NCI-H1048 (cell line): ENCODE measurements around the gene ZNF563.
"Not testable (repeated sequence)": the region's sequence is repeated elsewhere in the genome, so short reads cannot be mapped to it uniquely, and the experiment has no call there.

ENCODE experiments used
- DNase-seq: peaks from one replicate; lab custom pipeline; 2025; lab: John Stamatoyannopoulos, UW

ZNF563 gene

DNA sequence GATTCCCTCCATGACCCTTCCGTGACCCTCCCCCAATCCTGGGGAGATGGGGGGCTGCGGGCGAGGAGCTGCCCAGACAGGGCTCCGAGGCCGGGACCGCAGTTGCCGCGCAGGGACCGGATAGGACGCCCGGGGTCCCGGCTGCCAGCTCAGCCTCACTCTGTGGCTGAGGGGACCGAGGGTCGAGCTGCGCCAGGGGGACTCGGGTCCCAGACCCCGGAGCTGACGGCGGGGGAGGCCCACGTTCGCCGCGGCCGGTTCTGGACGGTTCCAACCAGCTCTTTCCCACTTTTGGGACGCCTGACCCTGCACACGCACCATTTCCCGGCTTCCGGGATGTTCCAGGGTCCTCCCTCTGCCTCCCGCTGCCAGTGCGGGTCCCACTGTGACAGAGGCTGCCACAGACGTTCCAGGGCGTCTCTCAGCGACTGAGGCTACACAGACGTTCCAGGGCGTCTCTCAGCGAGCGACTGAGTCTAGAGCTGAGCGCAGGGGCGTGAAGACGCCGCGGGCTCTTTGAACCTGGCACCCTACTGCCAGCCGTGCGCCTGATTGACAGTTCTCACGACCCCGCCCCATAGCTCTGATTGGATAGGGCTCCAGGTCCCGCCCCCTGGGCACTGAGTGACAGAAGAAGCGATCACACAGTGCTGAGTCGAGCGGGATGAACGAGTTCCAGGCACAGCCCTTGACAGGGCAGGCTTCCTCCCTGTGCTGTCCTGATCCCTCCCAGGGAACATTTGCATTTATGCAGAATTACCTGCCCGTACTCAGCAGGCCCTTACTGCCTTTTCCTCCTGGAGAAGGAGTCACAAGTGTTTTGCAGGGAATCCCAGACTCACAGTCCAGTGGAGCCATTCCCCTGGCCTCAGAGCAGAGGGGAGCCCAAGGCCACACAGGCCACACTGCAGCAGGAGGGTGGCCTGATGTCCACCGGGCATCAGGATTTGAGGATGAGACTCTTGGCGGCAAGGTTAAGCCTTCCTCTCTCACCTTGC is at the start of gene ZNF563:
Gene ZNF563, minus strand, starts transcription at position 472 of the 998 bp plus-strand sequence. Its CDS starts 151 bp downstream, at position 321.
- DNase-seq: peak; percentile 95

DNA sequence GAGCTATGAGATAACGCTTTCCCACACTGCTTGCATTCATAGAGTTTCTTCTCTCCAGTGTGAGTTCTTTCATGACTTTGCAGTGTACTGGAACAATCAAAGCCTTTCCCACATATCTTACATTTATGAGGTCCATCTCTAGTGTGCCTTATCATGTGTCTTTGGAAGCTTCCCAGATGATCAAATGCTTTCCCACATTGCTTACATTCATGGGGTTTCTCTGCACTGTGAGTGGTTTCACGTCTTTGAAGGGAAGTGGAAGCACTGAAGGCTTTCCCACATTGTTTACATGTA is 47.0 kb upstream of the ZNF563 start:
- DNase-seq: no peak

DNA sequence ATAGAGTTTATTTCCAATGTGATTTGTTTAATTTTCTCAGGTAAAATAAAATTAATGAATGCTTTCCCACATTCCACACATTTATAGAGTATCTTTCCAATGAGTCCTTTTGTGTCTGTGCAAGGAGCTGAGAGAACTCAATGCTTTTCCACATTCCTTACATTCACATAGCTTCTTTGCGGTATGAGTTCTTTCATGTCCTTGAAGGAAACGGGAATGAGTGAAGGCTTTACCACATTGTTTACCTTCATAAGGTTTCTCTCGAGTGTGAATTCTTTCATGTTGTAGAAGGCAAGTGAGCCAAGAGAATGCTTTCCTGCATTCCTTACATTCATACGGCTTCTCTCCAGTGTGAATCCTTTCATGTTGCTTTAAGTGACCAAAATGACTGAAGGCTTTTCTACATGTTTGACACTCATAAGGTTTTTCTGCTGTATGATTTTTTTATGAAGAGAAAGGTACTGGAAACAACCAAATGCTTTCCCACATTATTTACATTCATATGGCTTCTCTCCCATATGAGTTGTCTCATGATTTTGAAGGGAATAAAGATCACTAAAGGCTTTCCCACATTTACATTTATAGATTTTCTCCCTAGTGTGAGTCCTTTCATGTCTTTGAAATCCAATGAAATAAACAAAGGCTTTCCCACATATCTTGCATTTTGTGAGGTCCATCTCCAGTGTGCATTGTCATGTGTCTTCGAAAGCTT is 46.5 kb upstream of the ZNF563 start:
- no peak for DNase-seq

DNA sequence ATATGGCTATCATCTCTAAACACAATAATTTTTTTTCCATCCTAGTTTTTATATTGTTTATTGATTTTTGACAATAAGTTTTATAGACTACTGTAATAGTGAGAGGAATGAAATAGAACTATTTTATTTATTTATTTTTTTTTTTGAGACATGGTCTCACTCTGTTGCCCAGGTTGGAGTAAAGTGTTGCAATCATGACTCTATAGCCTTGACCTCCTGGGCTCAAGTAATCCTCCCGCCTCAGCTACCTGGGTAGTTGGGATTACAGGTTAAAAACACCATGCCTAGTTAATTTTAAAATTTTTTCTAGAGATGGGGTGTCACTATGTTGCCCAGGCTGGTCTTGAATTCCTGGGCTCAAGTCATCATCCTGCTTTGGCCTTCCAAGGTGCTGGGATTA is 40.6 kb upstream of the ZNF563 start:
- no peak for DNase-seq

DNA sequence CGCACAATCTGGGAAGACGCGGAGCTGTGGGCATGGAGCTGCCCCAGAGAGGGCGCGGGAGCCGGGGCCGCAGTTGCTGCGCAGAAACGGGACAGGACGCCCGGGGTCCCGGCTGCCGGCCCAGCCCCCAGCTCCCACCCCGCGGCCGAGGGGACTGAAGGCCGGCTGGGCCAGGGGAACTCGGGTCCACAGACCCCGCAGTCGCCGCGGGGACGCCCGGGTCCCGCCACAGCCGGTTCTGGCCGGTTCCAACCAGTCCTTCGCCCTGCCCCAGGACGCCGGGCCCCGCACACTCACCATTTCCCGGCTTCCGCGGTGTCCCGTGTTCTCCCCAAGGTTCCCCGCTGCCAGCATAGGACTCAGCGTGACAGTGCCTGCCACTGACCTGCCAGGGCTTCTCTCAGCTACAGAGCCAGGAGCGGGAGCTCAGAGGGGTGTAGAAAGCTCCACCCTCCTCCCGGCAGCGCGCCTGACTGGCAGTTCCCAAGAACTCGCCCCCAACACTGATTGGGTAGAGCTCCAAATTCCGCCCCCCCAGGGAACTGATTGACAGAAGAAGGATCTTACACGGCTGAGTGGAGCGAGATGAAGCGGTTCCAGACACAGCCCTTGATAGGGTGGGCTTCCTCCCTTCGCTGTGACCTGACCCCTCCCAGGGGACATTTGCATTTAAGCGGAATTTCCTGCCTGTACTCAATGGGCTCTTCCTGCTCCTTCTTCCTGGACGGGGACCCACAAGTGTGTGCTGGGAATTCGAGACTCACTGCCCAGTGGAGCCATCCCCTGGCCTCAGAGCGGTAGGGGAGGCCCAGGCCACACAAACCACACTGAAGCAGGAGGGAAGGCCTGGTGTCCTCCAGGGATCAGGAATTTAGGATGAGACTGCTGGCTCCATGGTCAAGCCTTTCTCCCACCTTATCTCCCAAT is 32.1 kb upstream of the ZNF563 start, which contains the start of gene ZNF442:
Gene ZNF442, minus strand, starts transcription at position 448 of the 927 bp plus-strand sequence. CDS start 2,052 bp downstream, outside the sequence.
- DNase-seq: peak; percentile 91

DNA sequence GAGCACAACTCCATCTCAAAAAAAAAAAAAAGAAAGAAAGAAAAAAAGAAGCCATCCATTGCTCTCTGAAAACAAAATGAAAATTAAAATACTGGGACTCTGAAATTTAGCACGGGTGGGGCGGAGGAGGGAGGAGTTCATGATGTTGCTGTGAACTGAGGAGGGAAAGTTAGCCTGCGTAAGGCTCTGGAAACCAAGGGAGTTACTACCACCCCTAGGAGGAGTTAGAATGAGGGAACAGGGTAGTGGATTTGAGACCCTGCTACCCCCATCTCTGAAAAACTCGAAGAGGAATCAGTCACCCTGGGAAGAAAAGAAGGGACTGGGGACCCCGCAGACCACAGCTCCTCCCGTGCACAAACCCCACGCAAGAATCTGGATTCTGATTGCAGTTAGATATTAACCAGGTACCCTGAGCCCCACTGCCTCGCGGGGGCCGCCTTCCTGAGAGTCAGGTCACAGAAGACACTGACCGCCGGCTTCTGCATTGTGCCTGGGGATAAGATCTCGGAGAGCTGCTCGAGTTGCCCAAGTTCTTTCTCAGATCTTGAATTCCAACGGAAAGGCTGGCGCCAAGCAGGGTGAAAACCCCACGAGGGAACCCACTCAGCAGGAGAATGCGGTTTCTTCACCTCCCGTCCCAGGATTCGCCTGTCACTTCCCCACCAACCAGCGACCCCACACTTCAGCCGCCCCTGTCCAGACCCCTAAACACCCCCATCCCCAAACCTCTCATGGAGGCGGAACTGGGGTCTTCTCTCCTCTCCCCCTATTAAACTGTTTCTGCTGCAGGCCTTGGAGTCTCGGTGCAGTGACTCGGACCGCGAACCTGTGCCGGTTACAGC is 31.2 kb upstream of the ZNF563 start:
- no peak for DNase-seq

DNA sequence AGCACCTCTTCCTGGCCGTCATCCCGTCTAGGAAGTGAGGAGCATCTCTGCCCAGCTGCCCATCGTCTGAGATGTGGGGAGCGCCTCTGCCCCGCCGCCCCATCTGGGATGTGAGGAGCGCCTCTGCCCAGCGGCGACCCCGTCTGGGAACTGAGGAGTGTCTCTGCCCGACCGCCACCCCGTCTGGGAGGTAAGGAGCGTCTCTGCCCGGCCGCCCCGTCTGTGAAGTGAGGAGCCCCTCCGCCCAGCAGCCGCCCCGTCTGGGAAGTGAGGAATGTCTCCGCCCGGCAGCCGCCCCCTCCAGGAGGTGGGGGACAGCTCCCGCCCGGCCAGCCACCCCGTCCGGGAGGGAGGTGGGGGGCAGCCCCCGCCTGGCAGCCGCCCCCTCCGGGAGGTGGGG is 28.8 kb upstream of the ZNF563 start:
- DNase-seq: not testable (repeated sequence)

DNA sequence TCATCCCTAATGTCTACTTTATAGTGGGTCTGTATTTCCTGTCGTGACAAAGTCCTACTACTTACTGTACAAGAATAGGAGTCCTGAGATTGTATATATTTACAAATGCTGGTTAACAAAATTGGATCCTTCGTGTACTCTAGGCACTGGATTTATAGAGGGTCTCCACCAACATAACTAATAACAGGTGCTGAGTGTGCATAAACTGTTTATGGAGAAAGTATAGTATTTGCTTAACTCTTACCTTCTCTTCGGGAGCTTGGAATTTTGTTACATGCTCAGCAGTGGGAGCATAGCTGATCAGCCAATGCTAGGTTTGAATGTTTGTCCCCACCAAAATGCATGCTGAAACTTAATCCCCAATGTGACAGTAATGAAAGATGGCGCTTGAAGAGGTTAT is 19.9 kb upstream of the ZNF563 start:
- no peak for DNase-seq

DNA sequence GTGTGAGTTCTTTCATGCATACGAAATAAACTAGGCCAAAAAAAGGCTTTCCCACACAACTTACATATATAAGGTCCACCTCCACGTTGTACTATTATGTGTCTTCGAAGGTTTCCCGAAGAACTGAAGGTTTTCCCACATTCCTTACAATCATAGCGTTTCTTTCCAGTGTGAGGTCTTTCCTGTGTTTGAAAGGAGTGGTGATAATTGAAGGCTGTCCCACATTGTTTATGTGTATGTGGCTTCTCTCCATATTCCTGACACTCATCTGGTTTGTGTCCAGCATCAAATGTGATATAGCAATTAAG is 17.4 kb upstream of the ZNF563 start:
- no peak for DNase-seq

DNA sequence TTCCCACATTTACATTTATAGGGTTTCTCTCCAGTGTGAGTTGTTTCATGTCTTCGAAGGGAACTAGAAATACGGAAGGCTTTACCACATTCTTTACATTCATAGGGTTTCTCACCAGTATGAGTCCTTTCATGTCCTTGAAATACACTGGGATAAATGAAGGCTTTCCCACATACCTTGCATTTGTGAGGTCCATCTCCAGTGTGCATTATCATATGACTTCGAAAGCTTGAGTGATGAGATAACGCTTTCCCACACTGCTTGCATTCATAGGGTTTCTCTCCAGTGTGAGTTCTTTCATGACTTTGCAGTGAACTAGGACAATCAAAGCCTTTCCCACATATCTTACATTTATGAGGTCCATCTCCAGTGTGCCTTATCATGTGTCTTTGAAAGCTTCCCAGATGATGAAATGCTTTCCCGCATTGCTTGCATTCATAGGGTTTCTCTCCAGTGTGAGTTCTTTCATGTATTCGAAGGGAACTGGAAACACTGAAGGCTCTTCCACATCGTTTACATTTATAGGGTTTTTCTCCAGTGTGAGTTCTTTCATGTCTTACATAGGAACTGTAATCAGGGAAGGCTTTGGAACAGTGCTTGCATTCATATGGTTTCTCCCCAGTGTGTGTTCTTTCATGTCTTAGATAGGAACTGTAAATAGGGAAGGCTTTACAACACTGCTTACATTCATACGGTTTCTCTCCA is 16.9 kb upstream of the ZNF563 start:
- no peak for DNase-seq

DNA sequence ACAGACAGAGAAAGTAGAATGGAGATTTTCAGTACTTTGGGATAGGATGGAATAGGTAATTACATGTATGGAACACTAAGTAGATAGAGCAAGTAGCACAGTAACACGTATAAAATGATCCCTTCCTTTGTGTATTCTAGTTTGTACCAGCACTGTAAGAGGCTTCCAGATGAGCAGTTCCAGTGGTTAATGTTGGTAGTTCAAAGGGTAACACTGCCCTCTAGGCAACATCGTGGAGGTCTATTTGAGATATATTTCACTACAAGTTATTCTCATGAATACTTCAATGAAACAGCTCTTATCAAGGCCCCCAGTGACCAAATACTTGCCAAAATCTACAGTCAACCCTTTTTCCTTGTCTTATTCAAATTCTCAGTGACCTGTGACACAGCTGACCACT is 13.5 kb upstream of the ZNF563 start:
- DNase-seq: no peak

DNA sequence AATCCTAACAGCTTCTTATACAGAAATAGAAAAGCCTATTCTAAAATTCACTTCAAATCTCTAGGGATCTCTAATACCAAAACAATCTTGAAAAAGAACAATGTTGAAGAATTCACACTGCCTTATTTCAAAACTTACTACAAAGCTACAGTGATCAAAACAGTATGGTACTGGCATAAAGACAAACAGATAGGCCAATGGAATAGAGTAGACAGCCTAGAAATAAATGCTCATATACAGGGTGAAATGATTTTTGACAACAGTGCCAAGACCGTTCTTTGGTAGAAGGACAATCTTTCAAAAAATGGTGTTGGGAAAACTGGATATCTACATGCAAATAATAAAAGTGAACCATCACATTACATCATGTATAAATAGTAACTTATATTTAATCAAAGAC is 11.8 kb upstream of the ZNF563 start:
- no peak for DNase-seq

DNA sequence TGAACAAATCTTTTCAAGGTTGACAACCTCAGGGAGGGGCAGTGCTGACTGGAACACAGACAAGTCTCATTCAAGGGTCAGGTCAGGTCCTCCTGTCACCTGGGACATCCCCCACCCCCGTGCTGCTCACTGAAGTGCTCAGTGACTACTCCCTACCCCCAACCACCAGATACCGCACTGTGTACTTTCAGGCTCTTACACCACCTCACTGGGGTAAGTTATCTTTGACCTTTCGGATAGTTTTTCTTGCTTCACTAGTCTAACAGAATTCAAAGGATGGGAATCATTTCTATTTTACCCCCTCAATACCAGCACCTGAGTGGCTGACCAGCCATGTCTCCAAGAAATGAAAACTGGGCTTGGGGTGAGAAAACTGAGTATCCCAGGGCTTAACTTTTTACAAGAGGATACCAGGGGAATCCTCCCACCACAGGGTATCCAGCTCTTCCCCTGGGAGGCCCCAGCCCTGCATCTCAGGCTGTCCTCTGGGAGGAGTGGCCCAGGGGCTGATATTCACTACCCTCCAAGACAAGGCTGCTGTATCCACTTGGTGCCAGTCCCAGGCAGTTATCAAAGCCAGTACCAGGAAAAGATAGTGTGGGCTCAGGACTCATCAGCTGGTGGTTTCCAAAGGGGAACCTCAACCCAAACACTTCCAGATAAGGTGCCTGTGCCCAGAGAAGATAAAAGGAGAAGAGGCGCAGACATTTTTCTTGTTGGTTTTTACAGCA is 2.1 kb downstream of the ZNF563 start:
- no peak for DNase-seq

DNA sequence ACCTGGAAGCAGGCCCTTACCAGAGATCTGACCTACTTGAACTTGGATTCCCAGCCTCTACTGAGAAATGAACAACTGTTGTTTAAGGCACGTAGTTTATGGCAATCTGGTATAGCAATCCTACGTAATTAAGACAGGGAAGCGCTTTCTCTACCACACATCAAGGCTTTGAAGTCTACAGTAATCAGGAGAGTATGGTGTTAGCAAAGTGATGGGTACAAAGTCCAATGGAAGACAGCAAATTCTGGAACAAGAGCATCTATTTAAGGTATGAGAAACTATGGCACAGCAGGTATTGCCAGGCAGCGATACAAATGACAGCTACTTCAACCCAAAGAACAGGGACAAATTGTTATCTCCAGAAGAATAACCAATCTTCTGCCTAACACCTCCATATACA is 3.1 kb downstream of the ZNF563 start:
- no peak for DNase-seq

DNA sequence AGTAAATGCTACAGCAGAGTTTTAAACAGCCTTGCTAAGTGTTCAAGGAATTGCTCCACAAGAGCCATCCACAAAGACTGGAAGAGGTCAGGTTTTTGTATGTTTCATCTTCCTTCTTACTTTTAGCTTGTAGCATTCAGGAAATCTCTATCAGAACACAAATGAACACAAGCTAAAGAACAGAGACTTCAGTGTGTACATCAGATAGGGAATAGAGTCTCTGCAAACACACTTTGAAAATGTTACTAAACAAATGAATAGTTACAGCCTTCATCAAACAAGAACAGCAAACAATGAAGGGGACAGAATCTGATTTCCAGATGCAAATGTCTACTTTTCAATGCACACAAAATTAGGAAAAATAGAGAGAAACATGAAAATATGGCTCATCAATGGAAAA is 7.7 kb downstream of the ZNF563 start:
- DNase-seq: no peak

DNA sequence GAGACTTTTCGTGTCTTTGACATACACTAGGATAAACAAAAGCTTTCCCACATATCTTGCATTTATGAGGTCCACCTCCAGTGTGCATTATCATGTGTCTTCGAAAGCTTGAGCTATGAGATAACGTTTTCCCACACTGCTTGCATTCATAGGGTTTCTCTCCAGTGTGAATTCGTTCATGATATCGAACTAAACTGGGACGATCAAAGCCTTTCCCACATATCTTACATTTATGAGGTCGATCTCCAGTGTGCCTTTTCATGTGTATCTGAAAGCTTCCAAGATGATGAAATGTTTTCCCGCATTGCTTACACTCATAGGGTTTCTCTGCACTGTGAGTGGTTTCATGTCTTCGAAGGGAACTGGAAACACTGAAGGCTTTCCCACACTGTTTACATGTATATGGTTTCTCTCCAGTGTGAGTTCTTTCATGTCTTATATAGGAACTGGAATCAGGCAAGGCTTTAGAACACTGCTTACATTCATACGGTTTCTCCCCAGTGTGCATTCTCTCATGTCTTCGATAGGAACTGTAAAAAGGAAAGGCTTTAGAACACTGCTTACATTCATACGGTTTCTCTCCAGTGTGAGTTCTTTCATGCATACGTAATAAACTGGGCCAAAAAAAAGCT is 14.5 kb downstream of the ZNF563 start:
- DNase-seq: no peak

DNA sequence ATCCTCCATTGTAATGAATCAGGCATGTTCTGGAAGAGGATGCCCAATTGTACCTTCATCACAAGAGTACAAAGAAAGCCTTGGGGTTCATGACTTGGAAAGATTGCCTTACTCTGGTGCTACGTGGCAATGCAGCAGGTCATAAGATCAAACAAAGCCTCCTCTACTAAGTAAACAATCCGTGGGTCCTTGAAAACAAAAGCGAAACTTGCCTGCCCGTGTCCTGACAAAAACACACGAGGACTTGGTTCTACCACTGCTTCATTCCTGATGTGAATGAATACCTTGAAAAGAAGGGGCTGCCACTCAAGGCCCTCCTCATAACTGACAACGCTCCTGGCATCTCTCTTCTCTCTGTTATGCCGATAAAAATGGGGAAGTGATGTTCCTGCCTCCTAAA is 18.9 kb downstream of the ZNF563 start:
- DNase-seq: no peak

DNA sequence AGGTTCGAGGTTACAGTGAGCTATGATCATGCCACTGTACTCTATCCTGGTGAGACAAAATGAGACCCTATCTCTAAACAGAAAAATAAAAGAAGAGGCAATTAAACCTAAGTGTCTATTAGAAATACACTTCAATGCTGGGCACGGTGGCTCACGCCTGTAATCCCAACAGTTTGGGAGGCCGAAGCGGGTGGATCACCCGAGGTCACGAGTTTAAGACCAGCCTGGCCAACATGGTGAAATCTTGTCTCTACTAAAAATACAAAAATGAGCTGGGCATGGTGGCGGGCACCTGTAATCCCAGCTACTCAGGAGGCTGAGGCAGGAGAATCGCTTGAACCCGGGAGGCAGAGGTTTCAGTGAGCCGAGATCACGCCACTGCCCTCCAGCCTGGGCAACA is 24.5 kb downstream of the ZNF563 start:
- DNase-seq: not testable (repeated sequence)

DNA sequence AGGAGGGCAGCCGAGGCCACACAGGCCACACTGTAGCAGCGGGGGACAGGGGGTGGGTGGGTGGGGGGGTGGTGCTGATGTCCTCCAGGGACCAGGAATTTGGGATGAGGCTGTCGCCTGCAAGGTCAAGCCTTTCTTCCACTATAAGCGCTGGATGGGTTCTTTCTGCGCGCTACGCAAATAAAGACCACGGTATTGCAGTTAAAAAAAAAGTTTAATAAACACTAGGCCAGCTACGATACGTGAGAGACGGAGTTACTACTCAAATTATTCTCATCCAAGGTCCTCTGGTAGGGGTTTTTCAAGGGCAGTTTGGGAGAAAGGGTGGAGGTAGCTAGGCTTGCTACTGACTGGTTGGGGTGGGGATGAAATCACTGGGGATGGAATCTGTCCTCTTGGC is 38.2 kb downstream of the ZNF563 start:
- no peak for DNase-seq
